Activated CD8-positive, alpha-beta memory T cell treated with anti-CD3 and anti-CD28 coated beads, Interleukin-2, amount 50 U/mL, for 4 hours (primary cell): ENCODE results near the gene DIS3L2.

Experiments used
- DNase-seq: peaks from one replicate; pipeline ENCODE4 v3.0.0-alpha.2; 2020

Gene DIS3L2

DNA sequence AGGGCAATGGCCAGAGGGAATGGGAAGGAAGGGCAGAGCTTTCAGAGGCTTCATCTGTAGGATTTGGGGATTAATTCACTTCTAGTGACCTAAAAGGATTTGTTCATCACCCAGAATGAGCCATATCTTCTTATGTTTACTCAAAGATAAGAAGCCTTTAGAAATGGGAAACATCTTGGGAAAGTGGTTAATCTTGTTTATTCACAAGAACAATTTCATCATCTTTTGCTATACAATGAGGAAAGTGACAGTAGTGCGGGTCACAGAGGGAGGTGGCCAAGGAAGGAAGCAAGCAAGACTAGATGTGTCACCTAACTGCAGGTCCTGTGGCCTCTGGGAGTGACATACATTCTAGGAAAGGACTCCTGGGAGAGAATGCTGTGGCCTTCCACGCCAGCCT, 276.6 kb downstream of the DIS3L2 start:
- no peak for DNase-seq

DNA sequence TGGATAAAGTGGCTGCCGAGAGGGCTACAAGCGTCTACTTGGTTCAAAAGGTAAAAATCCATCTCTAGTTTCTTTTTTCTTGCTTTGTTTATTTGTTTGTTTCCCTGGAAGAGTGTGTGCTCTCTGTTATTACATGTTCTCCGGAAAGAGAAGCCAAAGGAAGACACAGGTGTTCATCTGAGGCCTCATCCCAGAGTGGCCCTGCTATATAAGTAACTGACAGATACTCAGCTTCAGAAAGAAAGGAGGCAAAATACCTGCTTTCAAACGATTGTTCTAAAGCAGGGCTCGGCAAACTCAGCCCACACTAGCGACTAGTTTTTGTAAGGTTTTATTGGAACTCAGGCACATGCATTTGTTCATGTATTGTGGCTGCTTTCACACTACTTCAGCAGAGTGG, 277.1 kb downstream of the DIS3L2 start:
- no peak for DNase-seq

DNA sequence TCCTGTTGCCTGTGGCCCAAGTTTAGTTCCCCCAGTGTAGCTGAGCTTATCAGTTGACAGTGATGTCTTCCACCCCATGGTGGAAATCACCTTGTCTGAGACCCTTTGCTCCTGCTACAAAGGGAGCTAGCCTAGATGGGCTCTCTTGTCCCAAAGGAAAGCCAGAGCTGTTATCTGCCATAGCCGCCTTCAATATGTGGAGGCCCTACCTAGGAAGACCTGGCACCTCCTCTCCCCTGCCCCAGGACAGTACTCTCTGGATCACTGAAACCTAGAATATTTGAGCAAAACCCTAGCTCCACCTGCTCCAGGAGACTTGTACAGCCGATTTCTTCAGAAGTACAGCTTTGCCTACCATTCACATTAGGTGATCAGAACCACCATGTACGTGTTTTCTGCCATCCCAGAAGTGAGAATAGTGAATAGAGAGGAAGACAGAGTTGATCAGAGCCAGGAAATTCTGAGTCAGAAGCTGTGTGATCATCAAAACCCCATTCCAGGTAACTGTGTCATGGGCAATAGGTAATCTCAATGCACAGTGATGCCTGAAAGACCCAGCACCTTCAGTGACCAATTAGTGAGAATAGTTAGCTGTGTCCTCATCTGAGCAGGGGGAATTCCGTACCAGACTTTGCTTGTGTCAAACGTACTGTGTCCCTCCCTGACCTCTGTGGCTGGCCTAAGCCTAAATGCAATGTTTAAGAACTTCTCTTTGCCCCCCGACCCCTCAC, 278.6 kb downstream of the DIS3L2 start:
- DNase-seq: no peak

DNA sequence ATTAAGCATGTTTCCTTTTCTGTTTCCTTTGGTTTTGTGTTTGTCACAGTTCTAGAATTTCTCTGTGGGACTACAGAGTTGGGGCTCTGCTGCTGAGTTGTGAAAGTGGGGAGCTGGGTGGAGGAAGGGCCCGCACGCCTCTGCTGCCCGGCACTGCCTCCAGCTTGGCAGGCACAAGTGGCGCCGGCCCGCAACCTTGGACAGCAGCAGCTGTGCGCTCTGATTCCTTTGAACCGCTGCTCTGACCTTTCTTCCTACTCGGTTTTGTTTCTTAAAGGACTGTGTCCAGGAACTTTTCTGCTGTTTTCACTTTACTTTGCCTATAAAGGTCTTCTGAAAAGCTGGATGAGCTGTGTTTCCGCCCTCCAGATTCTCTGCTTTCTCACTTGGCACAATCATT, 279.4 kb downstream of the DIS3L2 start:
- no peak for DNase-seq

DNA sequence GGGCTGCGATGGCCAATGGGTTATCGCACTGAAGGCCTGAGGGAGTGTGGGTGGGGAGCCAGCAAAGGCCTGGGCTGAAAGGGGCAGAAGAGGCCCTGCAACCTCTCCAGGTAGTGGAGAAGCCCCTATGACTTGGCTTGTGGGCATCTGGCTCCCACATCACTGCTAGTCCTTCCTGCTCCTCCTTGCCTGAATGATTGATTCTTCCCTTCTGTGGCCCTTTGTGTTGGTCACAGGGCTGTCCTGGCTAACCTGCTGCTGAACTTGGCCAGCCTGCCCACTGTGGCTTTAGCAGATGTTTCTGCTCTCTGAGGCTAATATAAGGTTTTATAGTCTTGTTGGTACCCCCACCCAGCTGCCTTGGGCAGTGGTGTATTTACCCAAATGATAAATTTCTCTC, 280.8 kb downstream of the DIS3L2 start:
- no peak for DNase-seq

DNA sequence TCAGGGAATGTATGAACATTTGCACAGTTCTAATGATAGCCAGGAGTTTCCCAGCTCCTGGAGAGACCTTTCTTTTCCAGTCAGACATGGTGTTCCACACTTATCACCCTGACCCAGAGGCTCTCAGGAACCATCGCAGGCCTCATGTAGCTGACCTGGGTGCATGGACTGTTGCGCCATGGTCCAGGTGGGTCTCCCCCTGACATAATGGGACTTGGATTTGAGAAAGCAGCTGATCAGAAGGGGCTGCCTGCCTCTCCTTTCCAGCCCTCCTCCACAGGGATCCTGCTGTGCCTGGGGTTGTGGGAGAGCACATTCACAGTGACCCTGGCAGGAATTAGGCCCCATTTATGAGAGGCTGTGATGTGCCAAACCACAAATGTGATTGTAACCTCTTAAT, 283.6 kb downstream of the DIS3L2 start:
- DNase-seq: no peak

DNA sequence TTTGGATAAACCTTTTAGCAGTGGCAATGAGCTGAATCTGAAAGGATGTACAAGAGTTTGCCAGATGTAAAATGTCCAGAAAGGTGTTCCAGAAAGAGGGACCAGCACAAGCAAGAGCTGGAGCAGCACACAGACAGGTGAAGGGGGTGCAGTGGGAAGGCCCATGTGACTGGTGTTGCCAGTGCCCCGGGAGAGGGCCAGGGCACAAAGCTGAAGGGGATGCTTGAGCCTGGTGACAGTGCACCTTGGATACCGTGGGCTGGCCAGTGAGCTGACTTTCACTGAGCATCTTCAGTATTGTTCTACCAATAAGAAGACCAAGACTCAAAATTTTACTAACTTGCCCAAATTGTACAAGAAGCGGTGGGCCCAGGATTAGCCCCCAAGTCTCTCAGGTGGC, 284.7 kb downstream of the DIS3L2 start:
- DNase-seq: no peak

DNA sequence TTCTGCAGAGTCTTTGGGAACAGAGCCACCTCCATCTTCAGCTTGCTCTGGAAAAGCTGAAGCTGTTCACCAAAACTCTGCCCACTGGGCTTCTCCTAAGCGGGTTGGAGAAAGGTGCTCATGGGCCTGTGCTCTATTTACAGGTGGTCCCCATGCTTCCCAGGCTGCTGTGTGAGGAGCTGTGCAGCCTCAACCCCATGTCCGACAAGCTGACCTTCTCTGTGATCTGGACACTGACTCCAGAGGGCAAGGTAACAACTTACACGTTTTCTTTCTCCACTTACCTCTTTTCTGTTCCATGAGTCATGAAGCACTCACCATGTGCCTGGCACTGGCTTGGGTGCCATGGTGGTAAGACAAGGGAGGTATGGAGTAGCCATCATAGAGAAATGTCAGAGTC, 287.6 kb downstream of the DIS3L2 start:
- DNase-seq: no peak

DNA sequence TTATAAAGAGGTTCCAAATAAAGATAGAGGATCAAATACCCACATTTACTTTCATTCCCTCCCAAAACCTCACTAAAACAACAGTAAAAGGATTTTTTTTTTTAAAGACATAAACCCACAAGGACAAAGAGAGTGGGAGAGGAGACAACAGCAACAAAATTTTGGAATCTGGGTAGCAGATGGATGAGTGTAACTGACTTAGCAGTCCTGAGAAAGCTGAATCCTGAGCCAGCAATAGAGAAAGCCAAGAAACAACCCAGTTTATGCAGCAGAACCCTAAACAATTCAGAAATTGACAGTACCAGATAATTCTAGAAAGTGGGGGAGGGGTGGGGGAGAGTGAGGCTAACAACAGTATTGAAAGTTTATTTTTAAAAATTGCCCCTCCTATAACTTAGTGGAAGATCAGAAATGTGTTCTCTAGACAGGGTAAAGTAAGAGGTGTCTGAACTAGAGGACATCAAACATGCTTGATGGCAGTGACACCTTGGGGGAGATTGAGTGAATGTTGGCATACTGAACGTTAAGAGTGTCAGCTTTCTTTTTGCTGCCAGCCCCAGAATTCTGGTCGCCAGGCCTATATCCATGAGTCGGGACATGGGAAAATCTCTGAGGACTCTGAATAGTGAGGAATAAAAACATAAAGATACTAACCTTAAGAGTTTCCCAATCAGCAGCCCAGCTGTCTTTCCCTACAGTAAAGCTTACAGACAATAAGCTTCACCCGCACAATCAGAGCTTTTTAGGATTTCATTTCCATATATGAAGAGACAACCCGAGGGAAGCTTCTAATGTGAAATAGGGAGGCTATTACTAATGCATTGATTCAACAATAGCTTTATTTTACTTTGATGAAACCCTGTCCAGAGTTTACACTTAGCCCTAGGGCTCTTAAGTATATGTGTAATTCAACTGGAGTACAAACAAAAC, 289.0 kb downstream of the DIS3L2 start:
- DNase-seq: no peak

DNA sequence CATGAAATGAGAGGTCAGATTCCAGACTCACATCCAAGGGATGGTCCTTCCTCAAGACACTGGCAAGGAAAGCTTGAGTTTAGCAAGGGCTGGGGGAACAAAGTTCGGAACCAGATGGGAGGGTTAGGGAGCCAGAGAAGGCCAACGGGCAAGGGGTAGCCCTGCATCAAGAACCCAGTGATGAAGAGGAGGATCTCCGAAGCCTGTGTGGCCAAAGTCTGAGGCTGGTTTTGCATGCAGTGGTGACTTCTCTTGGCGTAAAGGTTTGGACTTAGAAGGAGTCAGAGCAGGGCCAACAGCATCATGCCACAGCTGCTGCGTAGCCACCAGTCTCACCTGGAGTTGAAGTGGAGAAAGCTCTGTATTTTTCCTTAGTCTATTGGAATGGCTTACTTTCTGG, 293.5 kb downstream of the DIS3L2 start:
- DNase-seq: no peak

DNA sequence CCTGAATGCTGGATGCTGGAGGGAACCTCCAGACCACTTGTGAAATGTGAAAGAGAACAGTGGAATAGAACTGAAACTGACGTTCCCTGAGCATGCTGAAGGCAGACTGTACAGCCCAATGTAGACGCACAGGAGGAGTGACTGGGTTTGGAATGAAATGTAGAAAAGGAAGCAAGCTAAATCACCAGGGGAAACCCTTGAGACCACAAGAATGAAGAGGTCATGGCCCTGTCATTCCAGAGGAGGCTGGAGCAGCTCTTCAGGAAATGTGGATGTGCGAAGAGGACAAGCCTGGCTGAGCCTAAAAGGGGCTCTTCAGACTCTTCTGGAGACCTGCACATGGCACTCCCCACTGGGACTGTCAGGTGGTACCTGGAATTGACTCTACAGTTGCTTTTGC, 298.6 kb downstream of the DIS3L2 start:
- DNase-seq: no peak

DNA sequence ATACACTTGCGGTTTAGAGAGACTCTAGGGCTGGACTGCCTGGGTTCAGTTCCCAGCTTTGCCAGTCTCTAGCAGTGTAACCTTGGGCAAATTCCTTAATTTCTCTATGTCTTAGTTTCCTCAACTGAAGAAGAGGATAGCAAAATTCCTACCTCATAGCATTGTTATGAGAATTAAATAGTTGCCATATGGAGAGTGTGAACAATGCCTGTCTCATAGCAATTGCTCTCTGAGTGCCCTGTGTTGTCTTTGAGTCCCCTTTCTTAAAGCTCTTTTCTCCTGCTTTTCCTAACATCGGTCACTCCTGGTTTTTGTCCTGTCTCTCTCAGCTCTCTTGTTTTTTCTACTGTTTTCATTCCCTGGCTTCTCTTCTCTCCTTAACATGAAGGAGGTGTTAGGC, 300.3 kb downstream of the DIS3L2 start:
- no peak for DNase-seq

DNA sequence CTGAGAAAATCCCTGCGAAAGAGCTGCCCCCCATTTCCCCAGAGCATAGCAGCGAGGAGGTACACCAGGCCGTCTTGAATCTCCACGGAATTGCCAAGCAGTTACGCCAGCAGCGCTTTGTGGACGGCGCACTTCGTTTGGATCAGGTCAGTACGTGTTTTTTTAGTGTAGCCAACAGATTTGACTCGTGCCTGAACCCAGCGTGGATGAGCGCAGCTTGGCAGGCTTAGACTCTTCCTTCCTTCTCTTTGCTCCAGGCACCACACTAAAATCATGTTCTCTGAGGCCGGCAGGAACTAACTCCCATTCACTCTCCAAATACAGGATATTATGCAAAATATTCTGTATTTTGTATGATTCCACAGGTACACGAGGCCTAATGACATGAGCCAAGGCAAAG, 301.8 kb downstream of the DIS3L2 start:
- no peak for DNase-seq

DNA sequence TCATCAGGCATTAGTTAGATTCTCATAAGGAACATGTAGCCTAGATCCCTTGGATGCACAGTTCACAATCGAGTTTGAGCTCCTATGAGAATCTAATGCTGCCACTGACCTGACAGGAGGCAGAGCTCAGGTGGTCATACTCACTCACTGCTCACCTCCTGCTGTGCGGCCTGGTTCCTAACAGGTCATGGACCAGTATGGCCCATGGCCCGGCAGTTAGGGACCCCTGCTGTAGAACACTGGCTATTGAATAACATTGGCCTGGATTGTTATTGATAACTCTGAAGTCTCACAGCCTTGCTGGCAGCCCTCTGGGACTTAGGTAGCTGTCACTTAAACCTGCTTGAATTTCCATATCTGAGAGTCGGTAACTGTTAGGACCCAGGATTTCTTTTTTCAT, 302.6 kb downstream of the DIS3L2 start:
- DNase-seq: no peak

DNA sequence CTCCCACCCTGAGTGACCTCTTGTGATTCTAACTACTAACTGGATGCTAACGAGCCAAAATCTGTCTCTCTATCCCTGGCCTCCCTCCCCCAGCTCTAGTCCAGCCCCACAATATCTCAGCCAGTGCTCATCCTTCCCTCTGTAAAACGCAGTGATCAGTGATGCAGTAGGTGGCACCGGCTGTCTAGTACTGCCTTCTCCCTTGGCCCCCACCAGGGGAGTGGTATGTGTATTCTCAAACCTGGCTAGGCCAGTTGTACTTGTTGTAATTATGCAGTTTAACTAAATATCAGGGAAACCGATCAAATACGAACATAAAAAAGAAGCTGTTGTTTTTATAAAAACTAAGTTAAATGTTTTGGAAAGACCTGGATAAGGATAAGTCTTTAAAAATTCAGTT, 303.8 kb downstream of the DIS3L2 start:
- no peak for DNase-seq

DNA sequence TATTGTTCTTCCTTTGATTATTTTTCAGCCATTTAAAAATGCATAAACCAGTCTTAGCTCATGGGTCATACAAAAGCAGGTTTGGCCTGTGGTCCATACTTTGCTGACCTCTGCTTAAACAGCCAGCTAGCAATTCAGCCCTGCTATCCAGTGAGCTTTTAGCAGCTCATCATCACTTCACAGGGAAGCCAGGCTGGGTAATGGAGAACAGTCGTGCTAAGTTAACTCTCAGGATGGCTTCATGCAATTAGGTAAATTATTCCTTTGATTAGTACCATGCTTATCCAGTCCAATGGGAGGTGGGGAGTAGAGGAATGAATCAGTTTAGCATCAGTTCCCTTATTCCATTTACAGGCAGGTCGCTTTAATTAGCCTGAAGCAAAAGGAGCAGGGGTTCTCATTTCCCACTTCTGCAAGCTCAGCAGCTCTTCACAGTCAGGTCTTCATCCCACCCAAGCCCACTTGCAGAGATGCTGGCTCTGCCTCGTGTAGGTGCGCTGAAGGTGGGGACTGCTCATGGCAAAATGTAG, 307.2 kb downstream of the DIS3L2 start:
- no peak for DNase-seq

DNA sequence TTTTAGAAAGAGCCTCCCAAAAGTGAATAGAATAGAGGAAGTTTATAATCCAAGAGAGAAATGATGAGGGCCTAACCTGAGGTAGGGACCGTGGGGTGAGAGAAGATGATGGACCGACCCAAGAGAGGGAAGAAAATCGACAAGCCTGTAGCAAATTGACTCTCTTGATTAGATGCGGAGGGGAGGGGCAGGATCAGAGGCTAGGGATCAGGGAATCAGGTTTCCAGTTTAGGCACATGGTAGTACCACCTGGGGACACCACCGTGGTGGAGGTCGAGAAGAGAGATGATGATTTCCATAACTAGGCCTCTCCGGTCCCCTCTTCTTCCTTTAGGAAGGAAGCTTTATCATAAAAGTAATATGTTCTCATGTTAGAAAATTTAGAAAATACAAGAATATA, 308.4 kb downstream of the DIS3L2 start:
- no peak for DNase-seq

DNA sequence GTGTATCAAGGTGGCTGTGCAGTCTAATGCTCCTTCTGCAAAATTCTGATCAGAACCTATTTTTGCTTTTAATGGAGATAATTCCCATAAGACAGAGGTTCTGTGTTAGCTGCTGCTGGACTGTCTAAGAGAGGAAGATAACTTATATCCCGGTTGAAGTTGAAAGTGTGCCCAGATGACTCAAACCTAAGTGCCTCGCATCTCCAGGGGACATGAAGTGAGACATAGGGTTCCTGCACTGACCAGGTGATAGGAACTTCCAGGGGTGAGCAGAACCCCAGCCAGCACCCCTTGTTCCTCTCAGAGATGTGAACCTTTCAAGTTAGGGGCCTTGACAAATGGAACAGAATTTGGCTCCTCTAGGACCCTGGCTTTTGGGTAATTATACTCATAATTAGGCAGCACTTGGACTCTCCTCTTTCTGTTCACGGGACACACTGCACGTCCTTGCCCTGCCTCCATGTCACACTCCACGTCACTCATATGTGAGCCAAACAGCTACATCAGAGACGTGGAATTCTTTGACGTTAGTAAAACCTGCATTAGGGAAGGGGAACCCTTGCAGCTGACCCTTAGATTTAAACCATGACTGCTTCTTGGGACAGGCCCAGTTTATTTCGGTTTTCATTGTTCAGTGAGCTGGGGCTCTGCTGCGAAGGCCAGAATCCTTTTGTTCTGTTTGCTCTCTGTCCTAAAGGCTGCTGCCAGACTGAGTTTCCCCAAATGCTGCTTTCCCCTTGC, 312.6 kb downstream of the DIS3L2 start:
- no peak for DNase-seq

DNA sequence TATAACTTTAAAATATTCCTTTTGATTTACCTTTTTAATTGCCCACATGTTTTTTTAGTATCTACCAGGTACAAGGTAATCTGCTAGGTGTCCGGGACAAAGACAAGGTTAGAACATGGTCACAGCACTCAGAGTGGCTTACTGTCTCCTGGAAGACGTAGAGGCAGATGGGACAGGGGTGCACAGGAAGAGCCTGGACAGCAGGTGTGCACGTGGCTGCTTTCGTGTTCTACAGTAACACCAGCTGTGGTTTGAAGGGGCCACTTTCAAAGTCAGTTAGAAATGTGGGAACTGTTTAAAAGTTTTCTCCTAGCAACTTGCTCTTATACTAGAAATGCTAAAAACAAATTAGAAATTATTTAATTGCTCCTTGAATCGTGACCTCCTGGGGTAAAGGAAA, 314.2 kb downstream of the DIS3L2 start:
- DNase-seq: no peak

DNA sequence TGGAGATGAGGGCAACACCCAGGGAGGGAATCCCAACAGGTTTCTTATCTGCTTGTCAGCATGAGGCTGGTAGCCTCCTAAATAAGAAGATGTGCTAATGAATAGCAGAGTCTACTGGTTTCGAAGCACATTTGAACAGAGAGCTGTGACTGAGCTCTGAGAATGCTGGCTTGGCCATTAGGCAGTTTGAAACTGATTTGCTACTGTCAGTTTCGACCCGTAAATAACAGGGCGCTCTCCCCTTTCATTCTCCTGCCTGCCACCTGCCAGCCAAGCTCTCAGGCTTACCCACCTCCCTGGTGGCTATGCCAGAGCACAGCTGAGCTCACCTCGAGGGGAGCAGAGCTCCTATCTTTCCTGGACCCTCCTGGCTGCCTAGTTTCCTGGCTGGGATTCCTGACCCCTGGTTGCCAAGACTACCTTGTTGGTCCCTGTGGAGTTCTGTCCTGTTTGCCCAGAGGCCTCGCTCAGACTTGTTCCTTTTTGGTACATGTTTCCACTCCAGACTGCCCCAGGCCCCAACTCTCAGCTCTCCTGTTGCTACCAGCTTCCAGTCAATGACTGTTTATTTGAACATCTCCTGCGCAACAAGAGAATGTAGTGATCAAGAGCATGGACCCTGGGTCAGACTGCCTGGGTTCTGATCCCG, 314.7 kb downstream of the DIS3L2 start:
- no peak for DNase-seq

DNA sequence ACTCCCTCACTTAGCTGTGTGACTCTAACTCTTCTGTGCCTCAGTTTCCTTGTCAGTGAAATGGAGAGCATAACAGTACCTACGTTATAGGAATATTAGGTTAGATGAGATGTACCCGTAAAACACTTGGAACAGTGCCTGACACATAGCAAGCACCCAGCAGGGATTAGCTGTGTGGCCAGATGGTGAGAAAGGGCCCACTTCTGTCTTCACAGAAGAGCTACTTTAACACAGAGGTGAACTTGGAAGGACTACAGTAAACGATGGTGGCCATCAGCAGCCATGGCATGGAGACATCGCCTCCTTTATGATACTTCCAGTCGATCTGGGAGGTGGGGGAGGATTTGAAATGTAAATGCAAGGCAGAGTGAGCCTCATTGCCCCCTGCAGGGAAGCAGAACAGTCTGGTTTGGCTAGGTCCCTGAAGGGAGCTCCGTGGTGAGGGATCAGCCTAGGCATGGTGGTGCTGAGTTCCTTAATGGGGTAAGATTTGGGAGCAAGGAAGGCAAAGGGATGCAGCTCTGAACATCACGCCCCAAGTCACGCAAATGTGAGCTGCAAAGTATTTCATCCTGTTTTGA, 315.3 kb downstream of the DIS3L2 start:
- DNase-seq: no peak

DNA sequence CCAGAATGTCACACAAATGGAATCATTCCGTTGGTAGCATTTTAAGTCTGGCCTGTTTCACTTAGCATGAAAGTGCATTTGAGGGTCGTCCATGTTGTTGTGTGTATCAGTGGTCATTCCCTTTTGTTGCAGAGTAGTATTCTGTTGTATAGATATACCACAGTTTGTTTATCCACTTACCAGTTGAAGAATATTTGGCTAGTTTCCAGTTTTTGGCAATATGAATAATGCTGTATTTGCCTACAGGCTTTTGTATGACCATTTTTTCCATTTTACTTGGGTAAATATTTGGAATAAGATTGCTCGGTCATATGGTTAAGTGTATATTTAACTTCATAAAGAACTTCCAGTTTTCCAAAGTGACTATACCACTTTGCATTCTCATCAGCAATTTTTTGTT, 317.0 kb downstream of the DIS3L2 start:
- DNase-seq: no peak

DNA sequence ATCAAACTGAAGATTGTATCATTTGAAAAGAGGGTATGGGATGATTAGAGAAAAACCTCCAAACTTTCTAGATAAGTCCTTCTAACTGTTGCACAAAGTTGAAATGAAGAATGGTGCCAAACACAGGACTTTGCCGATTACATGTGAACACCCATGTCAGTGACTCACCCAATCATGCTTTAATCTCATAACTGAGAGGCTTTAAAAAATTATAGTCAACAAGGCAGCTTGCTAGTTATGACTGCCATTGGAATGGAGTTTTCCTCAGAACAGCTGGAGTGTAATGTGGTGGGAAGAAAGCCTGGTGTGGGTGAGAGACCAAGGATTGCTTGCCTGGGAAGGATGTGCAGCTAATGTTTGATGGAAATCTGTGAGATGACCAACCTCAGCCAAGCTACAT, 318.8 kb downstream of the DIS3L2 start:
- DNase-seq: no peak
